Endometrium (tissue), 2 donors: Measurements from ENCODE around the gene INPP4A.

Source experiments
- FAIRE-seq: peaks from 2 replicates; lab custom pipeline; 2012; peaks lifted over from hg19 to GRCh38; lab: Jason Lieb, UNC
- donor health status: control.
- donor health status: control.

Gene INPP4A

DNA sequence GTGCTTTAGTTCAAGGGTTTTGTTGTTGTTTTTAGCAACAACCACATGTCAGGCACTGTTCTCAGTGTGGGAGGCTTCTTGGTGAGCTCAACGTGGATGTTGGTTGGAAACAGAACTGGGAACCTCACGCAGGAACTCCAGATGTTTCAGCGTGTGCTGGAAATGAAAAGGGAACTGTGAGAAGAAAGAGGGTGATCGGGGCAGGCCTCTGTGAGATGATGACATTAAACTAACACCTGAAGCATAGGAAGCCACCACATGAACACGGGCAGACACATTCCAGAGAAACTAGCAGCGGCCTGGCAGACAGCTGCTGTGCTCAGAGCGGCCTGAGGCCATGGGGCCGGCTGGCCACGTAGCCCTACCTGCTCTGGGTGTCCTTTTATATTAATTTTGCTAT is 97.2 kb downstream of the INPP4A start:
- FAIRE-seq = no peak

GRCh38 chr2:98543214-98543613 is 98.6 kb downstream of the INPP4A start:
- no peak for FAIRE-seq

DNA sequence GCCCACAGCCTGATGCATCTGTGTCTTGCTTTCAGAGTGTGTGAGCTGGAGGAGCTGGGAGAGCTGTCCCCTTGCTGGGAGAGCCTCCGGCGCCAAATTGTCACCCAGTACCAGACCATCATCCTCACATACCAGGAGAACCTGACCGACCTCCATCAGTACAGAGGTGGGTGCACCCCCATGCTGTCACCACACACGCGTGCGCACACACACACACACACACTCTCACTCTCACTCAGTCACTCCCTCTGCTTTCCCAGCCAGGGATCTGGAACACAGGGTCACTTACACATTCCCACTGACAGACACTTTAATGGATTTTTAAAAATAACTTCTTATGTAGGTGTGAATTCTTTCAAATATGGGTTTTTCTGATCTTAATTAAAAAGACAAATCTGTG is 99.2 kb downstream of the INPP4A start:
- FAIRE-seq = no peak

GRCh38 chr2:98545591-98545990 is 100.9 kb downstream of the INPP4A start:
- FAIRE-seq = no peak

- FAIRE-seq = no peak
These were observed 101.5 kb downstream of the INPP4A start for GRCh38 chr2:98546186-98546585.

DNA sequence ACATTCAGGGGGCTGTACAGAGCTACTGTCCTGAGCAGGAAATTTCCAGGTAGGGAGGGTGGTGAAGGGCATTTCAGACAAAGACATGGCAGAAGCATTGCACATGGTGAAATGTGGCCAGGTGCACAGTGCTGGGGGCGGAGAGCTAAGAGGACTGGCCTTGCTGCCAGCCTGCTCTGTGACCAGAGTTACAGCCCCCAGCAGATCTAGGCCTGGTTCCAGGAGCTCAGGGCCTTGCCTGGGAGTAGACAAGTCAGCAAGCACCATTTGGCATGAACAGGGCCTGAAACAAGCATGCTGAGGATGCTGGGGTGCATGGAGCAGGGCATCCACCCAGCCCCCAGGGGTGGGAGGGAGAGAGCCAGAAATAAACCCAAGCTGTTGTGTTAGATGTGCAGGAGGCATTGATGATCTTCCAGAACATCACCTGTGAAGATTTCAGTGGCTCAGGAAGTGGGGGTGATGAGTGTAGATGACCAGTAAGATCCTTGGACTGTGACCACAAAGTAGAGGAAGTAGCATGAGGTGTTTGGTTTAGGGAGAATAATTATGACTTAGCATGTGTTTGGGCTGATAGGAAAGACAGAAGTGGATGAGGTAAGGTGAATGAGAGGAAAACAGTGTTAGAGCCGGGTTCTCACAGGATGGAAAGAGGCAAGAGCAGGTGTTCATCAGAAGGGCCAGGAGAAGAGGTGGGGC is 102.6 kb downstream of the INPP4A start:
- FAIRE-seq = no peak

DNA sequence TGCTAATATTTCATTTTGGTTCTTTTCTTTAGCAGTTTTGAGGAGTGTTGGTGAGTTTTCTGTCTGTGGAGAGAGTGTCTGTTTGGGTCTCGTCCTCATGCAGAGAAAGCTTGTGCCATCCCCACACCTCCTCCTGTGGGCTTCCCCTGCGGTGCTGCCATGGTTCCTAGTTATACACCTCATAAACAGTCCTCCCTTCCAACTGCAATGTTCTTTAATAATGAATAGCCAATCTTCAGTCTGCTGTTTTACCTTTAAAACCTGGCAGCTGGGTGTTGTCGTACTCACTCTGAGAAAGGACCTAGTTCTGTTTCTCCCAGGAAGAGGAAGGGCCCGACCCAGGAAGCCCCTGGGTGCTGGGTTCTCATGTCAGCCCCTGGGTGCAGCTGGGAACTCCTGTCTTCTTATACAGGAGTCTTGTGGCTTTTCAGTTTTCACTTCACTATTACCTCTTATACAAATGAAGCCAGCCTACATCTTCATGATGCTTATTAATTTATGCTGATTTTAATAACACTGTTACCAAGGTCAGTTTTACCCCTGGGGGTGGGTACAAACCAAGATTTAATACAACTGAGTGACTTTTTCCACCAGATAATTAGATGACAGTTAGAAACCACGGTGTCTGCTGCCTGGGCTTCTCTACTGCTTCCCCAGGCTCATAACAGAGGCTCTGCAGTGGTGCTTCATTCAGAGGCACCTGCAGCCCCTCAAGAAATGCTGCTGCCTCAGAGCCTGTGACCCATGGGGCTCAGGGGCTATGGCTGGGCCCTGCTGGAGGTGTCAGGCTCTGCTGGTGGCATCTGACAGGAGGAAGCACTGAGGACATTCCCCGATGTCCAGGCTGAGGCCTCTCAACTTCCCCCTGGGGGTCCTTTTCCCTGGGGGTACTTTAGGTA is 104.5 kb downstream of the INPP4A start:
- no peak for FAIRE-seq

- no peak for FAIRE-seq
These were observed 105.5 kb downstream of the INPP4A start for GRCh38 chr2:98550165-98550564.

DNA sequence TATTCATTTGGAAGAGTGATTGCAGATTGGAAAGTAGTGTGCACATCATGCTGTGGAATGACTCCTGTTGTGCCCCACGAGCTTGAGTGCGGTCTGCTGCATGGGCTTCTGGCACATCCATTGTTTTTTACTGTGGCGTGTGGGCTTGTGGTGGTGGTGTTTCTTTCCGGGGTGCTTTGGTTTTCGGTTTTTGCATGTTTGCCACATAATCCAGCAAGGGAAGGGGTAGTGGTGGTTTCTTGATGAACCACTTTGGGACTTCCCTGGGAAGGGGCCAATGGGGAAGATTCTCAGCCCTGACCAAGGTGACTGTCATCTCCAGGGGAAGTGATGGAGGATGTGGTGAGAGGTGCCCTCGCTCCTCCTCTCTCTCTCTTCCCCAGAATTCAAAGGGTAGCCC is 106.7 kb downstream of the INPP4A start:
- no peak for FAIRE-seq

GRCh38 chr2:98552499-98553179 is 108.0 kb downstream of the INPP4A start:
- FAIRE-seq = no peak

DNA sequence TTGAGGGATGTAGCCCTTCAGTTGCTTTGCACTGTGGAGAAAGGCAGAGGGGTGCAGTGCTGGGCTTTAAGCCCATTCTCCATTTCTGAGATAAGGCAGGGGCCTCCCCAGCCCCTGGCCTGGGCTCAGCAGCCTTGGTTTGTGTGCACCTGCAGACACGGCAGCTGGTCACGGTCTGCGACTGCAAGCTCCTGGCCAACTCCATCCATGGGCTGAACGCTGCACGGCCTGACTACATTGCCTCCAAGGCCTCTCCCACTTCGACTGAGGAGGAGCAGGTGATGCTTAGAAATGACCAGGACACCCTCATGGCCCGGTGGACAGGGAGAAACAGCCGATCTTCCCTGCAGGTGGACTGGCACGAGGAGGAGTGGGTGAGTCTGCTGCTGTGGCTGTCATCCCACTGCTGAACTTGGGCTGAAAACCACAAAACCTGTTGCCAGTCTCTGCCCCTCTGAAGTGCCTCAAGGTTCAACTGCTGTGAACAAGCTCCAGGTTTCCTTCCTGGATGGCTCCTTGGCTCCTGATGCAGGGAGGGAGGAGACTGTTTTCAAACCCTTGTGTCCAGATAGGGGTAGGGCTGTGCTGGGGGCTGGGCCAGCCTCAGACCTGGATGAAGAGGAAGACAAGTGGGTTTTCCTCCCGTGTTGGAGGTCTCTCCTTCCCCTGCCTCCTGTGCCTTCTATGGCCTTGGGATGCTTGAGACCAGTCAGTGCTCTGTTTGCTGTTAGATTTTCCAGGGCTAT is 109.6 kb downstream of the INPP4A start:
- no peak for FAIRE-seq

DNA sequence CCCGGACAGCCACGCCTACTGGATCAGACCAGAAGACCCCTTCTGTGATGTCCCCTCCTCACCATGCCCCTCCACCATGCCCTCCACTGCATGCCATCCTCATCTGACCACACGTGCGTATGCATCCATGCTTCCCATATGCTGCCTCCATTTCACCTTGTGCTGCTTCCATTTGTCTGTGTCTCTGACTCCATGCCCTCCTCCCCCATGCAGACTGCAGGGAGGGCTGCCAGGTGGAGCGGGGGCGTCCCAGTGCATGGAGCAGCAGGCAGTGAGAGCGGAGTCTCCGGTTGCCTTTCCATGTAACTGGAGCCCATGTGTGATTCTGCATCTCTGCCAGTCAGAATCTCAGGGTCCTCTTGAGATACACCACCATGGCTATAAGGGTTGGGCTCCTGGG is 111.0 kb downstream of the INPP4A start:
- no peak for FAIRE-seq

DNA sequence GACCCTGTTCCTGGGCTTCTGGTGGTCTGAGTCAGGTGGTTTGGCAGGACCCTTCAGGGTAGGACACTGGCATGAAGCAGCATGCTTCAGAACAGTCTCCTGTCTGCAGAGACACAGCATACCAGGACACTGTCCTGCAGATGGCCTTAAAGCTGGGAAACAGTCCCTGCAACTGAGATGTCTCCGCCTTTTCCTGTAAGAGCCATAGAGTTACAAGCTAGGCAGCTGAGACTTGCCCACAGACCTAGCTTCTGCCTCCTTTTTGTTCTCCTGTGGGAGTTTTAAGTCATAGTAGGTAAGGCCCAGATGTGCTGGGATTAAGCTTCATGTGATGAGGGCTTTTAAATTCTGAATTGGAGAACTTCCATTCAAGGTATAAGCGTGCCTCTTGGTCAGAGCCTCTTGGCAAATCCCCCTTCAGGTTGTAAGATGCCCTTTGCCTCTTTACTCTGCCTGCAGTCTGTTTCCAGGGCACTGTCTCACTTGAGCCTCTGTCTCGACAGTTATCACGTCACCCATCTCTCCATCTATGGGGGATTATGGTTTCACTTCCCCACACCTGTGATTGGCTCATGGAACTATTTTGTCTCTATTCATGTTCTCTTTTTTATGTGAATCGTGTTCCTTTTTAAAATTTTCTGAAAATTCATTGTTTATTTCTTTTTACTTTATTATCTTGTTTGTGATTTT is 111.8 kb downstream of the INPP4A start:
- FAIRE-seq = no peak

GRCh38 chr2:98558852-98559530 is 114.3 kb downstream of the INPP4A start:
- no peak for FAIRE-seq

- no peak for FAIRE-seq
These were observed 114.9 kb downstream of the INPP4A start for GRCh38 chr2:98559581-98559980.

DNA sequence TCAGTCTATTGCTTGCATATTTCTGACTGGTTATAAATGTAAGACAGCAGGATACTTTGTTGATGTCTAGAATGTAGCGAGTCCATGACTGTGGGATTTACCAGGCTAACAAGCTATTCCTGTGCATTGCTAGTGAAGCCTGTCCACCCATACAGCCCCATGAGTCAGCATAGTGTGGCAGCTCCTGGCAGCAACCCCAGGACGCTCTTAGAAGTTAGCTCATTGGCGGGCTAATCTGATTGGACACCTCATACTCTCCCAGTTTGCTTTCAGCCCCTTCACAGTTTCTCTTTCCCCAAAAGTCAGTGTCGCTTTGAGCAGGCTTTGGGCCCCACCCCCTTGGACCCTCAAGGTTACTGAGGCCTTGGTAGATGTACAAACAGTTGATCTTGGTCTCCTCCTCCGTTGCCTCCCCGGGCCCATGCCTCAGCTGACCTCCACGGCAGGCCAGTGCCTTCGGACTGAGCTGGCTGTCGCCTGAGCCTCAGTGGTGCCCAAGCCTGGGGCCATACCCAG is 115.7 kb downstream of the INPP4A start:
- FAIRE-seq = no peak

GRCh38 chr2:98561018-98561417 is 116.4 kb downstream of the INPP4A start:
- FAIRE-seq = no peak

DNA sequence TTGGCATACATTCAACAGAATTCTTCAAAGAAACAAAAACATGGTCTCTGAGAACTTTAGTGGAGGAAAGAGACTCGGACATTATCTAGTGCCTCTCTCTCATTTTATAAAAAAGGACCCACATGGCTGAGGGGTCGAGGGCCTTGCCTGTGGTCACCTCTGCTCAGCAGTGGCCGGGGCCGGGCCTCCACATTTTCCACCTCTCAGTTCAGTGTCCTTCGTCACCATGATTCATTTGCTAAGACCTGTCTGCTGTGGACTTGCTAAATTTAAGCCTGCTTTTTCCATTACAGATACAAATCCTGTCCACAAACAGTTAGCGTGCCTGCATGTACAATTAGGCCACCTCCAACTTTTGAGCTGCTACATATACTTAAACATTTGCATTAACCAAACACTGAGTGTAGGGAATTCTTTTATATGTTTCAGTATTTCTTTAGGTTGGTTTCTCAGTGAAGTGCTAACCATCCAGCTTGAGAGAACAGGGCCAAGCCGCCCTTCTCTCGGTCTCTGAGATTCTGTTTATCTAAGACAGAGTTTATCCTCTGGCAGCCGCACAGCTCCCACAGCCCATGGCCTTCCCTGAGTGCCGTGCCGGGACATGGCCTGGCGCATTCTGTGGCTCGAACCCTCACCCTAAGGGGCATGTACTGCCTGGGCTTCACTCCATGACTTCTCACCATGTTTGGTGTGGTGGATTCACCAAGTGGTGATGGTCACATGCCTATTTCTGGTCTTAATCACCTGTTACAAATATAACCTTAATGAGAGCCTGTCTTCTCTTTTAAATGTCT is 117.4 kb downstream of the INPP4A start:
- no peak for FAIRE-seq

GRCh38 chr2:98563394-98563793 is 118.7 kb downstream of the INPP4A start:
- no peak for FAIRE-seq

GRCh38 chr2:98564541-98565132 is 120.0 kb downstream of the INPP4A start:
- FAIRE-seq = no peak
